Activated T-cell treated with anti-CD3 and anti-CD28 coated beads for 24 hours (primary cell): ENCODE data around the gene TRPC5OS.

Source experiments
- DNase-seq: peaks from one replicate; pipeline ENCODE4 v3.0.0-alpha.2; 2020; ENCODE audit warnings: low read depth

The TRPC5OS gene

DNA sequence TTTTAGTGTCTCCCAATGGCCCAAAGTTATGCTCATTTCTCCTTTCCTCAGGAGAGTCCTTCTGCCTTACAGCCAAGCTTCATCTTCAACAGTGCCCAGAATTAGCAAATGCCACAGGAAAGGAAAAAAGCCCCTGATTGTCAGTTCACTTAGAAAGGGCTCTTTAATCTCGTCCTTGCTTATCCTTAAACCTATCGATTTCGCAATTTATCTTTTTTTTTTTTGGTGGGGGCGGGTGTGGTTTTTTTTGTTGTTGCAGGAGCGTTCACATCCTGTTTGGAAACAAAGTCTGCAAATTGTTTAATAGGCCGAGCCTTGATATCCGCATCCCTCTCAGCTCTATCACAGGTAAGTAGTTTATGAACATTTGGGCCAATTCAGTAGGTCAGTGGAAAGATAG is 20.2 kb downstream of the TRPC5OS start:
- DNase-seq: no peak

DNA sequence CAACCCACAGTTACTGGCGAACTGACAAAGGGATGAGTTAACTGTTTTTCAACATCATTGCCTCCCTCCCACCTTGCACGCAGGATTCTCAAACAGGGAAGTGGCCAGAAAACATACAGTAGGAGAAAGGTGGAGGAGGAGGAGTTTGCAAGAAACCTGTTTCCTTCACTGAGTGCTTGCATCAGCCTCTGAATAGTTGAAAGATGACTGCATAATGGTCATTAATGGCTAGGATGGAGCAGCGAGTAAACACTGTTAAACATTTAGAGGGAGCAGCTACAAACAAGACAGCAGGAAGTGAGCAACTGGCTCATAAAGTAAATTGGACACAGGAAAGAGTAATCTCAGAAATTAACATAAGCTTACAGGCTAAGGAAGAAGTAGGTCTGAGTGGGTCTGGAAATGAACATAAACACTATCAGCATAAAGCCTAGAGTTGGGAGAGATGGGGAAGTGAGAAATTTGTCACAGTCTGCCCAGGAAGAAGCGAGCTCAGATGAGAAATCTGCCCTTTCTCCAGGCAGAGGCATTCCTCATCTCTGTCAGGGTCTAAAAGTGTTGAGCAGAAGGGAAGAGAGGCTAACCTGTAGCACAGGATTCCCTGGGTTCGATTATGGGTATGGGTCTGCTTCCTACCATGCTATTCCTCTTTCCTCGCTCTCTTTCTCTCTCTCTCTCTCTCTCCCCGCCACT is 38.6 kb downstream of the TRPC5OS start:
- no peak for DNase-seq

DNA sequence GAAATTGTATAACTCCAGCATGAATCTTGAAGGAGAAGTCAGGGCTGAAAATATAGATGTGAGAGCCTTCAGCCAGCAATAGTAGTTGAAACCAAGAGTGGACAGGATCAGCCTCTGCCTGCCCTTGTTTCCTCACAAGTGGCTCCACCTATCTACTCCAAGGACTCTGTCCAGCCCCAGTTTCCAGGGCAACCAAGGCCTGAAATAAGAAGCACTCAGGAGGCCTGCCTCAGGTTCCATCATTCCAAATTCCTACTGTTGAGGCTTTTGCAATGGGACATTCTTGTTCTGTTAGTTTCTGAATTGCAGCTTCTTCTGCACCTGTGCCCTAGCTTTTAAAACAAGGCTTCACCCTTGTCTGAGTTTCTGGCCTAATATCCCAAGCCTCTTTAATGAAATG is 41.6 kb downstream of the TRPC5OS start:
- DNase-seq: no peak

DNA sequence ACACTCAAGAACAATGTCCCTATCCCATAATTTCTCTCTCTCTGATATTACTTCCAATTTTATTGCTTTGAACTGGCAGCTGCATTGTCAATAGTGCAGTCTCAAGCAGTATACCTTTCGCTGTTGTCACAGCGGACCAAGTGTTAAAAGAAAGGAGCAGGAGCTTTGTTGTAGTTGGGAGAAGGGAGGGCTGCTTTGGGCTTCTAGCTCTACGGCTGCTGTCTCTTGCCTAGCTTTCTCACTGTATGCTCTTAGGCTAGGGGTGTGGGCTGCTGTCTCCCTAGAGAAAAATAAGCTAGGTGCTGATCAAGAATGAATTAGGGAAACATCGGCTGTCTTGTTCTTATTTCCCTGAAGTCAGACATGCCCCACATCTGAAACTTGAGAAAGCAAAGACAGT is 52.5 kb downstream of the TRPC5OS start:
- DNase-seq: no peak
